IPS-NIHi11 (cell line): Measurements from ENCODE around the gene EIF4H.
A peak's percentile ranks its signal among the peaks of the same experiment; 100 is the strongest.
"Not testable (repeated sequence)": the region's sequence is repeated elsewhere in the genome, so short reads cannot be mapped to it uniquely, and the experiment has no call there.

Source experiments
- DNase-seq: peaks from one replicate; pipeline ENCODE4 v3.0.0; 2012; ENCODE audit warnings: mixed read lengths, low spot score

Gene EIF4H

DNA sequence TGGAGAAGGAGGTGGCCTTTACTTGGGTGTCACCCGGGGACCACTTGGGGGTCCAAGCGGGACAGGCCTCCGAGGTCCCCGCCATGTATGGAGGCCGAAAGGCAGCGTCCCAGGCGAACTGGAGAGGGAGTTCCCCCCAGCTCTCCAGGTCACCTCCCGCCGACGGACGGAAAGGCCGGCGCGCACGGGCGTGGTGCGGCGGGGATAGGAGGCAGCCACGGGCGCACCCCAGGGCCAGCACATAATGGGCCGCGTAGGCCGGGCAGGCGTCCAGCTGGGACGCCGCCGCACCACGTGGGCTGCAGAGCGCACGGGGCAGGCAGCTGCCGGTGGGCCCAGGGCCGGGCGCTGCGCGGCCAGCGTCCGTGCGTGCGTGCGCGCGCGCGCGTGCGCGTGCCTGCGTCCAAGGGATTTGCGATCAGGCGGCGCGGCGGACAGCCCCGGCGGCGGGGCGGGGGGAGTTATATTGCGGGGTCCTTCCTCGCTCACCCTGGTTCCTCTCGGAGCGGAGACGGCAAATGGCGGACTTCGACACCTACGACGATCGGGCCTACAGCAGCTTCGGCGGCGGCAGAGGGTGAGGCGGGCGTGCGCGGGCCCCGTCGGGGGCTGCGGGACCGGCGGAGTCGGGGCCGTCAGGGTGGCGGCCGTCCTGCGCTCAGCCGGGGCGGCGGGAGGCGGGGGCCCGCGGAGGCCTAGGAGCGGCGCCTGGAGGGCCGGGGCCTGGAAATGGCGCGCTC lies at the start of gene EIF4H:
Gene EIF4H, plus strand, starts transcription at position 491 of the 740 bp plus-strand sequence. Its CDS starts 28 bp downstream, at position 519.
- DNase-seq: peak; percentile 98

DNA sequence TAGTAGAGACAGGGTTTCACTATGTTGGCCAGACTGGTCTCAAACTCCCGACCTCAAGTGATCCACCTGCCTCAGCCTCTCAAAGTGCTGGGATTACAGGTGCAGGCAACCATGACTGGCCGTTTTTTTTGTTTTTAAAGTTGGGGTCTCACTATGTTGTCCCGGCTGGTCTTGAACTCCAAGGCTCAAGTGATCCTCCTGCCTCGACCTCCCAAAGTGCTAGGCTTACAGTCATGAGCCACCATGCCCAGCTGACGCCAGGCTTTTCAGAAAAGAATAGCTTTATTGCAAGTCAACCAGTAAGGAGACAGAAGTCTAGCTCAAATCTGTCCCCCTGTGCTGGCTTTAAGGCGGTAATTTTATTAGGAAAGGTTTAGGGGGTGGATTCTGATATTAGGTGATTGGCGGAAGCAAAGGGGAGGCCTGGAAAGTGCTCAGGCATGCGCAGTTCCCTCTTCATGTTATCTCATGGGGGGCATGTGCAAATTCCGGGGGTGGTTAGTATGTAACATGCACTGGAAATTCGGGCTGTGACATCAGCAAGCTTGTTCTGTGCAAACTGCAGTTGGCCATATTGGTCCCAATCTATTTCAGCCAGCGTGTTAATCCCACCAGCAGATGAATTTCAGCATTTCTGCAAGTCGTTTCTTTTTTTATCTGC lies 47.8 kb upstream of the EIF4H start:
- DNase-seq: no peak

DNA sequence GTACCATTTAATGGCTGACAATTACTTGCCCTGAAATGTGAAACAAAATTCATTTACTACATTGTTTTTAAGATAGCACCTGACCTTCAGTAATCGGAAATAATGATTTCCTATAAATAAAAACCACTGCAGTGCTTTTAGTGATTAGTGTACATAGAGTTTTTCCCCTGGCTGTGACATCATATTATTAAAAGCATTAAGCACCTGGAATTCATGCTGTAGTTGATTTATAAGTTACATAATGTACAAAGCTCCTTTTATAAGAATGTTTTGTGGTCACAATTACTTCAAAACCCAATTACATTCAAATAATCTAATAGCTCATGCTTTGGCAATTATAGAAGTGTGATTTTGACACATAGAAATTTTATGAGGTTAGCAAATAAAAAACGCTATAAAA lies 44.3 kb upstream of the EIF4H start:
- no peak for DNase-seq

DNA sequence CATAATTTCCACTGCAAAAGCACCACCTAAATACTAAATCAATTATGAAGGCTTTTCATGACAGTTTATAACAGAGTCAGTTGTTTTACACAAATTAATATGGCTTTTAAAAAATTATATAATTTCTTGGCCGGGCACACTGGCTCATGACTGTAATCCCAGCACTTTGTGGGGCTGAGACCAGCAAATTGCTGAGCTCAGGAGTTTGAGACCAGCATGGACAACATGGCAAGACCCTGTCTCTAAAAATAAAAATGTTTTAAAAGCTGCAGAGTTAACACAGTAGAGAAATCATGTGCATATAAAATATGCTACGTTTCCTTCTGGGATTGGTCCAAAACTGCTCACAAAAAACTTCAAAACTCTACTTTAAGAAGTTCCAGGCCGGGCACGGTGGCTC lies 43.6 kb upstream of the EIF4H start:
- DNase-seq: no peak

DNA sequence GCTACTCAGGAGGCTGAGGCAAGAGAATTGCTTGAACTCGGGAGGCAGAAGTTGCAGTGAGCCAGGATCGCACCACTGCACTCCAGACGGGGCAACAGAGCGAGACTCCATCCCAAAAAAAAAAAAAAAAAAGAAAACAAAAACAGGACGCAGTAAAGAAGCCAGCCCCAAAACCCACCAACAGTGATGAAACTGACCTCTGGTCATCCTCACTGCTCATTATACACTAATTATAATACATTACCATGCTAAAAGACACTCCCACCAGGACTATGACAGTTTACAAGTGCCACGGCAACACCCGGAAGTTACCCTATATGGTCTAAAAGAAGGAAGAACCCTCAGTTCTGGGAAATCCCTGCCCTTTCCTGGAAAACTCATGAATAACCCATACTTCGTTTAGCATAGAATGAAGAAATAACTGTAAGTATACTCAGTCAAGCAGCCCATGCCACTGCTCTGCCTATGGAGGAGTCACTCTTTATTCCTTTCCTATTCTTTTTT lies 40.0 kb upstream of the EIF4H start:
- DNase-seq: no peak

DNA sequence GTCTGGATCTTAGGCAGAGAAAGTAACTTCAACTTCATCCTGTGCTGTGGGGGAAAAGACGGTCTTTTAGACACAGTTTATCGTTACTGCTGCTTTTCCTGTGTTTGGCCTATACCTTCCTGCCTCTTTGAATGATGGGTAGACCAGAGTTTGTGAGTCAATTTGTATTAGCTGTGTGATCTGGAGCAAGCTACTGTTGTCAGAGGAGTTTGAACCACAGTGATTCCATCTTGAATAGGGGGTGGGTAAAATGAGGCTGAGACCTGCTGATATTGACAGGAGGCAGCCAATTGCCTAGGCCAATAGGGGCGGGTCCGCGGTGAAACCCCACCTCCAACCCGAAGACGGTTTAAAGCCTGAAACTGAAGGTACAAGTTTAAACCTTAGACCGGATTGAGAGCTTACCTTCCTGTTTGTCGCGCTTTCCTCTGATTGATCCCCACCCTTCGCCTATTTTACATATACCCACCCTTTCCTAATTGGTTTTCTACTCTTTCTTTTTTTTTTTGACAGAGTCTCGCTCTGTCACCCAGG lies 35.8 kb upstream of the EIF4H start:
- DNase-seq: peak; percentile 35

DNA sequence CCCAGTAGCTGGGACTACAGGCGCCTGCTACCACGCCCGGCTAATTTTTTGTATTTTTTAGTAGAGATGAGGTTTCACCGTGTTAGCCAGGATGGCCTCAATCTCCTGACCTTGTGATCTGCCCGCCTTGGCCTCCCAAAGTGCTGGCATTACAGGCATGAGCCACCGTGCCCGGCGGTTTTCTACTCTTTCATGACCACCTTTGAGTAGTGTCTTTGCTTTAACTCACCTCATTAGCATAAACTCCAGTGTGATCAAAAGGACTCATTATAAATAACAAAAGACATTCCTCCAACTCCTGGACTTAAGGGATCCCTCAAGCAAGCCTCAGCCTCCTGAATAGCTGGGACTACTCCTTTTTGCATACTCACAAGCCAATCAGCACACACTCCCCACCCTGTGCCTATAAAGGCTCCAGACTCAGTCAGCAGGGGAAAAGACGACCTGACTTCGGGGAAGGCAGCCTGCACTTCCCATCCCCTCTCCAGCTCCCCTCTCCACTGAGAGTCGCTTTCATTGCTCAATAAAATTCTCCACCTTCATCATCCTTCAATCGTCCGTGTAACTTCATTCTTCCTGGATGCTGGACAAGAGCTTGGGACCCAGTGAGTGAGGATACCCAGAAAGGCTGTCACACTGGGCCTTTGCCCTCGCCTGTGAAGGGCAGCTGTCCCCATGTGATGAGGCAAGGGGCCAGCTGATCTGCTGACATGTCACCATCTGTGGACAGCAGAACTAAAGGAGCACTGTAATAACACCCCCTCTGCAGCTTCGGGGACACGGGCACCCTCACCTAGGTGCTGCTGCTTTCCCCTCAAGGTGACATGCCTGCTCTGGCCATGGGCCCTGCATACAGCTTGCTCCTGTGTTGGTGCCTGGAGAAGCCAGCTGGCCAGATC lies 35.0 kb upstream of the EIF4H start:
- DNase-seq: peak; percentile 67

DNA sequence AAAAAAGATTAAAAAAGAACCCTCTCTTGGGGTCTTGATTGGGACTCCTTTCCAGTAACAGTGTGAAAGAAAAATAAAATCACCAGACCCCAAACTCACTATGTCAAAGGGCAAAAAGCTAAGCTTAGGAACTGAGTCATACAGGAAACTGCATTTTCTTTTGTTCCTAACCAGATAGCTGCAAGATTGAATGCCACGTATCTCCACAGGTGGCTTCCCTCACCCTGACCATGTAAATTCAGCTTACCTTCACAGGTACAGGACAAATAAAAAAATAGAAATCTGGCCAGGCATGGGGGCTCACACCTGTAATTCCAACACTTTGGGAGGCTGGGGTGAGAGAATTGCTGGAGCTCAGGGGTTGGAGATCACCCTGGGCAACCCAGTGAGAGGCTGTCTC lies 32.5 kb upstream of the EIF4H start:
- no peak for DNase-seq

DNA sequence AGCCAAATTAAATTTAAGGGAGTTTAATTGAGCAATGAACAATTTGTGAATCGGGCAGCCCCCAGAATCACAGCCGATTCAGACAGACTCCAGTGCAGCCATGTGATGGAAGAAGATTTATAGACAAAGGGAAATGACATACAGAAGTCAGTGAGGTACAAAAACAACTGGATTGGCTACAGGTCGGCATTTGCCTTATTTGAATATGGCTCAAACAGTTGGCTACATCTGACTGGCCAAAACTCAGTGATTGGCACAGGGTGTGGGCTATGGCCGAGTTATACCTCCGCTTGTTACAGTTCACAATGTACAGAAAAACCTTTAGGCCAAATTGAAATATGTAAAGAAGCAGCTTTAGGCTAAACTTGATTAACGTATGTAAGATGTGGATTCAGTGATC lies 30.8 kb upstream of the EIF4H start:
- no peak for DNase-seq

DNA sequence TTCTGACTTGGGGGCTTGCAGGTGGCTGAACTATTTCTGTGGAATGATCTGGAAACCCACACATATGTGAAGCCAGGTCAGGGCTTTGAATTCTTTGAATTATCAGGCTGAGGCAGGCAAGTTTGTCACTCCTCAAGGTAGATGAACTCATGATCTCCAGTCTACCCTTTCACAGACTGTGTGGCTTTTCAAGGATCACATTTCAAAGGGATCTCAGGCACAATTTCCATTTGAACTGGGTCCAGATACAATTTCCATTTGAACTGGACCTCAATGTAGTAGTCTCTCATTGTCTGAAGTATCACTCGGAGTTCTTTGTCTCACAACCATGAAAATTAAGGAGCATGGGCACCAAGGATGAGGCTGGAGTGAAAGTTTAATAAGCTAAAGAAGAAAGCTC lies 25.7 kb upstream of the EIF4H start:
- DNase-seq: no peak

DNA sequence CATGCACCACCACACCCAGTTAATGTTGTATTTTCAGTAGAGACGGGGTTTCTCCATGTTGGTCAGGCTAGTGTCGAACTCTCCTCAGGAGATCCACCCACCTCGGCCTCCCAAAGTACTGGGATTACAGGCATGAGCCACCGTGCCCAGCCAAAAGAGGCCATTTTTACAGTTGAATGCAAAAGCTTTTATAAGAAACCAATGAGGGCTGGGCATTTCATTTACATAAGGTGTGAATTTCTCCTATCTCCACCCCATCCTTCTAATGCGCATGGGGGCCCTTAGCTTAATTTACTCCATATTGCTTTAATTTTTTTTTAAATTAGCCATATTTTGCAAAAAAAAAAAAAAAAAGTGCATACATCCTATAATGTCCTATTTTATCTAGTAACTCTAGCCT lies 25.1 kb upstream of the EIF4H start:
- DNase-seq: no peak

DNA sequence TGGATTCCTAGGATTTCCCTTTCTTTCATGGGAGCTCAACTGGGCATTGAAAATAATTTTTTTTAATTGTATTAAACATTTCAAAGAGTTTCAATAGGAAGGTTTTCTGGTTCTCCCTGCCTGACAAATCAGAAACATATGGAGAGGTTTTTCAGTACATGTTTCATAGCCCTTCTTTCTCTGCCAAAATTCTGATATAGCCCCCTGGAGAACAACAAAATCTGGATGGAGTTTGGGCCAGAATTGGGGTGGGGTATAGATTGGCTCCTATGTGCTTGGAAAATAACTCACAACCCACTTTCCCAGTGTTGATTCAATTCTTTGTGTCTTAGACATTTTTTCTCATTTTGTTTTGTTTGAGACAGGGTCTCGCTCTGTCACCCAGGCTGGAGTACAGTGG lies 24.6 kb upstream of the EIF4H start:
- DNase-seq: no peak

DNA sequence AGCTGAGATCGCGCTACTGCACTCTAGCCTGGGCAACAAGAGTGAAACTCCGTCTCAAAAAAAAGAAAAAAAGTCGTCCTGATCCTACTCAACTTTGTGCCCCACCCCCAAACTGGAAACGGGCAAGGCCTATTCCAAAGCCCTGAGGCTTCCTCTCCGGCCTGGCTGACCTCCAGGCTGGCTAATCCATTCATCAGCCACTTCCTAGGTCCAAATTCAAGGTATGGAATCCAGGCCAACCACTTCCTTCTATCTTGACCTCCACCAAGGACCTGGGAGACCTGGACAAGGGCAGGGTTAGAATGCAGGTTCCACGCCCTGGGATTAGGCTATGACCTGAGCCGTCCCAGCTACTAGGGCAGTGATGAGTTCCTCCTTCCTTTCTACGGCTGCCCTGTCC lies 20.4 kb upstream of the EIF4H start:
- no peak for DNase-seq

DNA sequence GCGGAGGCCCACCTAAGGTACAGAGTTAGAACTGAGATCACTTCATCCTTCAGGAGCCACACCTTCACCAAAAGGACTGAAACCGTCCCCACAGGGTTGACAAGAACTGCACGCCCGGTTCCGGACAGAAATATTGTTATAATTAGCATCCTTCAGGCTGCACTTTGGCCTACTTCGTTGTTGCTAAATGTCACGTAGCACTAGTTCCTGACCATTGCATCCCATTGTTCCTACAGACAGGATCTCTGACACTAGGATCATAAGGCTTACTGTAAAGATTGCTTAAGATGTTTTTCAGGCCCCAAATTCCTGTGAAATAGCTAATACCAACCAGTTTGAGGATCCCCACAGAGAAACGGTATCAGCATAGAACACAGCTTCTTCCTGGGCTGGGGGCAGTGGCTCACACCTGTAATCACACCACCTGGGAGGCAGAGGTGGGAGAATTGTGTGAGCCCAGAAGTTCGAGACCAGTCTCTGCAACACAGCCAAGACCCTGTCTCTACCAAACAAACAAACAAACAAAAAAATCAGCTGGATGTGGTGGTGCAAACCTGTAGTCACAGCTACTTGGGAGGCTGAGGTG lies 18.3 kb upstream of the EIF4H start:
- DNase-seq: no peak

DNA sequence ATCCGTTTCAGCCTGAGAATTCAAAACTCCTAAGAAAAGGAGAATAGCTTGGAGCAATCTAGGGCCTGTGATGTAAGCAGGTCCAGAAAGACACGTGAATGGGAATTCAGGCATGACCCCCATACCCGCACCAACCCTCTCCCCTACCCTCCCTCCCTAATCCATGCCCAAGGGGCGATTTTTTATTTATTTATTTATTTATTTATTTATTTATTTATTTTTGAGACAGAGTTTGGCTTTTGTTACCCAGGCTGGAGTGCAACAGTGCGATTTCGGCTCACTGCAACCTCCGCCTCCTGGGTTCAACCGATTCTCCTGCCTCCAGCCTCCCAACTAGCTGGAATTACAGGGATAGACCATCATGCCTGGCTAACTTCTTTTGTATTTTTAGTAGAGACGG lies 16.6 kb upstream of the EIF4H start:
- no peak for DNase-seq

DNA sequence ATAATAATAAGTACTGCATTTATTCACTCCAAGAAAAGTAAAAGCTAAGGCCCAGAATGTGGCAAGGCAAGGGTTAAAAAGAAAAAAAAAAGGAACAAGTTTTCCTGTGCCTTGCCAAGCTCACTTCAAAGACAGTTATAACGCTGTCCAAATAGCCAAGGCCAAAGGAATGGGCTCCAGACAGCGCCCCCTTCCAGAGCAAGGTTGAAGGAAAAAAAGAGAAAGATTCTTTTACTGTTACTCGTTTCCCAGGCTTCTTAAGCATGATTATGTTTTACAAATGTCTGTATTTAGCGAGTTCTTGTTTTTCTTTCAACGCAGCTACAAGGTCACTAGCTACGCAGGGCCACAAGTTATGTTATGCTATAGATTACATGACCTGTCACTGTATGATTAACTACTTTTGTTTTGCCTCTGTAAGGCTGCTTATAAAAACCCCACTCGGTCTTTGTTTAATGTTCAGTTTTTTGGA lies 9.1 kb upstream of the EIF4H start:
- no peak for DNase-seq

DNA sequence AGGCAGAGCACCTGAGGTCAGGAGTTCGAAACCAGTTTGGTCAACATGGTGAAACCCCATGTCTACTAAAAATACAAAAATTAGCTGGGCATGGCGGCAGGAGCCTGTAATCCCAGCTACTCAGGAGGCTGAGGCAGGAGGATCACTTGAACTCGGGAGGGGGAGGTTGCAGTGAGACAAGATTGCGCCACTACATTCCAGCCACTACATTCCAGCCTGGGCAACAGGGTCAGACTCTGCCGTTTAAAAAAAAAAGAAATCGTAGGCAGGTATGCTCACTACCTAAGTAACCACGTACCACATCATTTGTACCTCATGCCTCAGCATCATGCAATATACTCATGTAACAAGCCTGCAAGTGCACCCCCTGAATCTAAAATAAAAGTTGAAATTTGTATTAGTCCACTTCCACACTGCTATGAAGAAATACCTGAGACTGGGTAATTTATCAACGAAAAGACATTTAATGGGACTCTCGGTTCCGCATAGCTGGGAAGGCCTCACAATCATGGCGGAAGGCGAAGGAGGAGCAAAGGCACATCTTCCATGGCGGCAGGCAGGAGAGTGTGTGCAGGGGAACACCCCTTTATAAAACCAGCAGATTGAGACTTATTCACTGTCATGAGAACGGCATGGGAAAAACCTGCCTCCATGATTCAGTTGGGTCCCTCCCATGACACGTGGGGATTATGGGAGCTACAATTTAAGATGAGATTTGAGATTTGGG lies 8.1 kb upstream of the EIF4H start:
- no peak for DNase-seq

DNA sequence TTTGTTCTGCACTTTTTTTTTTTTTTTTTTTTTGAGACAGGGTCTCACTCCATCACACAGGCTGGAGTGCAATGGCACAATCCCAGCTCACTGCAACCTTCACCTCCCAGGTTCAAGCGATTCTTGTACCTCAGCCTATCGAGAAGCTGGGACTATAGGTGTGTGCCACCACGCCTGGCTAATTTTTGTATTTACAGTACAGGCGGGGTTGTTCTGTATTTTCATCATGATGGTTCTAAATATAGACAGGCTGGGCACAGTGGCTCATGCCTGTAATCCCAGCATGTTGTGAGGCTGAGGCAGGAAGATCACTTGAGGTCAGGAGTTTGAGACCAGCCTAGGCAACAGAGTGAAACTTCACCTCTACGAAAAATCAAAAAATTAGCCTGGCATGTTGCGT lies 6.8 kb upstream of the EIF4H start:
- DNase-seq: not testable (repeated sequence)

DNA sequence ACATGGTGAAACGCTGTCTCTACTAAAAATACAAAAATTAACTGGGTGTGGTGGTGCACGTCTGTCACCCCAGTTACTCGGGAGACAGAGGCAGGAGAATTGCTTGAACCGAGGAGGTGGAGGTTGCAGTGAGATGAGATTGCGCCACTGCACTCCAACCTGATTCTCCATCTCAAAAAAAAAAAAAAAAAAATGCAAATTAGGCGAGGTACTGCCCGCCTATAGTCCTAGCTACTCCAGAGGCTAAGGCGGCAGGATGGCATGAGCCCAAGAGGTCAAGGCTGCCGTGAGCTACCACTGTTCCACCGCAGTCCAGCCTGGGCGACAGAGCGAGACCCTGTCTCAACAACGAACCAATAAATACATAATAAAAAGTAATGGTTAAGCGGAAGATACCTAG lies 1.1 kb upstream of the EIF4H start:
- no peak for DNase-seq

DNA sequence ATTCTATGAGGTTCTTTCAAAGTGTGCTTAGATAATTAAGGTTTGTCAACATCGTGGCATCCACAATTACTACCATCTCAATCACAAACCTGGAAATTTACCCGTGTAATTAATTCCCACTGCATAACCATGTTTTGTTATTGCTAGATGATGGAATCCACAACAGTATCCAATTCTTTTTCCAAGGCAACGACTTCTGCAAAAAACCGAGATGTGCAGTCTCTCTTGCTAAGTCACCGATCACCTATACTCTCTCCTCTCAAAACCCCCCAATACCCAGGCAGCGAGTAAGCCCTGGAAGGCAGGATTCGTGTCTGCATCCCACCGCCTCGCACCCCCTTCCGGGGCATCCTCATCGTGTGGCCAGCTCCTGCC lies 678 bp upstream of the EIF4H start:
- no peak for DNase-seq

DNA sequence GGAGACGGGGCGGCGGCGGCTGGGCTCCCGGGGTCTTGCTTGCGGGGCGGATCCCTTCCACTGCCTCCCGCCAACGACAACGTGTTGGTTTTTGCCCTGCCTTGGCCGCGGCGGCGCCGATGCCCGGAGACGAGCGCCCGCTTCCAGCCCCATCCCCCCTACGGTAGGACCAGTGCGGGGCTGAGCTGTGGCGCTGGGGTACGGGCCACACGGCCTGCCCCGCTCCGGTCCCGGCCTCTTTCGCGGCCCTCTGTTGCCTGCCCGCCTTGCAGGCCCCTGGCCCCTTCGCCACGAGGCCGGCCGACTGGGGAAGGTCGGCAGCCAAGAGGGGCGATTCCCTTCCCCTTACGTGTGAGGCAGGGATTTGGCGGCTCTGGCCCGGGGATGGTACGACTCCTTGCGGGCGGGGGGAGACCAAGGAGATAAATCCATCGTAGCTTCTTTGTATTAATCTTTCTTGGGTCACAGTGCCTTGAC lies 488 bp downstream of the EIF4H start:
- DNase-seq: peak; percentile 57
